ENCODE results near the gene TUBAL3.
A peak's percentile ranks its signal among the peaks of the same experiment; 100 is the strongest.
"Not testable (repeated sequence)": the region's sequence is repeated elsewhere in the genome, so short reads cannot be mapped to it uniquely, and the experiment has no call there.

Gene TUBAL3

DNA sequence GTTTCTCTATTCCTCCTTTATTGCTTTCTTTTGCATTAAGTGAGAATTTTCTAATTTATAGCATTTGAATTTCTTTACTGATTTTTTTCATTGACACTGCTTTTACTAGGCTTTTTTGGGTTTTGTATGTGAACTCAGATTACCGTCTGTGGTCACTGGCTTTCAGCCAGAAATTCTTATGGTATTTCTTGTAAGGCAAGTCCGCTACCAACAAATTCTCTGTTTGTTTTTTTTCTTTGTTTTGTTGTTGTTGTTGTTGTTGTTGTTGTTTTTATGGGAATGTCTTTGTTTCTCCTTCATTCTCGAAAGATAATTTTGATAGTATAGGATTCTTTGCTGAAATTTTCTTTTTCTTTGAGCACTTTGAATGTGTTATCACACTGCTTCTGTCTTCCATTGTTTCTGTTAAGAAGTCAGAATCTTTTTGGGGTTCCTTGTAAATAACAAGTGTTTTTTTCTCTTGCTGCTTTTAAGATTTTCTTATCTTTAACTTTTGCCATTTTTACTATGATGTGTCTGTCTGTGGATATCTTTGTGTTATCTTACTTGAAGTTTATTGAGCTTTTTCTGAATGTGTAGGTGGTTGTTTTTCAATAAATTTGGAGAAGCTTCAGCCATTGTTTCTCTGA, 15.0 kb upstream of the TUBAL3 start:
- Histone ChIP-seq H3K36me3 (ENCODE audit: control insufficient read depth, insufficient read depth, low read length) (no peaks in the 10 kb centered on the region), H3K4me3 (ENCODE audit: low read depth, low read length) (no peak overlapping the region), H3K4me1 (ENCODE audit: control insufficient read depth, insufficient read depth, low read length) (peaks cover 36% of the 10 kb centered on the region), H3K9me3 (ENCODE audit: control insufficient read depth, insufficient read depth, low read length) (no peaks in the 10 kb centered on the region), H3K9ac (ENCODE audit: low read depth, low read length) (no peak overlapping the region), H3K27ac (ENCODE audit: low read depth, low read length) (no peak overlapping the region), H3K27me3 (ENCODE audit: control insufficient read depth, insufficient read depth, low read length) (no peaks in the 10 kb centered on the region)

DNA sequence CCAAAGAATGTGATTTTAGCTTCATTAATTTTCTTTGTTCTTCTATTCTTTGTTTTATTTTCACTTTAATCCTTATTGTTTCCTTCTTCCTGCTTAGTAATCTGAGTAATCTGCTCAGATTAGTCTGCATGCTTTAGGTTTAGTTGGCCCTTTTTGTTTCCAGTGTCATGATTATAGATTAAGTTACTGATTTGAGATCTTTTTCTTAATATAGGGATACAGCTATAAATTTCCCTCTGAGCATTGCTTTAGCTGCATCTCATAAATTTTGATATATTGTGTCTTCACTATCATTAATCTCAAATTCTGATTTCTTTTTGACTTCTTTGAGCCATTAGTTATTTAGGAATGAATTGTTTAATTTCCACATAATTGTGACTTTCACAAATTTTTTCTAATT, 14.0 kb upstream of the TUBAL3 start:
- H3K4me1 ChIP-seq (ENCODE audit: control insufficient read depth, insufficient read depth, low read length): peaks cover 36% of the 10 kb centered on the region
- H3K4me3 ChIP-seq (ENCODE audit: low read depth, low read length): no peak overlapping the region
- no peaks in the 10 kb centered on the region for H3K27me3 ChIP-seq (ENCODE audit: control insufficient read depth, insufficient read depth, low read length)
- no peak overlapping the region for H3K9ac ChIP-seq (ENCODE audit: low read depth, low read length)
- H3K36me3 ChIP-seq (ENCODE audit: control insufficient read depth, insufficient read depth, low read length): no peaks in the 10 kb centered on the region
- no peaks in the 10 kb centered on the region for H3K9me3 ChIP-seq (ENCODE audit: control insufficient read depth, insufficient read depth, low read length)
- no peak overlapping the region for H3K27ac ChIP-seq (ENCODE audit: low read depth, low read length)

GRCh38 chr10:5416981-5417380, 12.4 kb upstream of the TUBAL3 start:
- no peaks in the 10 kb centered on the region for H3K27me3 ChIP-seq (ENCODE audit: control insufficient read depth, insufficient read depth, low read length)
- H3K27ac ChIP-seq (ENCODE audit: low read depth, low read length): peak overlapping the region; percentile 15
- H3K4me3 ChIP-seq (ENCODE audit: low read depth, low read length): peak overlapping the region; percentile 38; the same call in 1 of the 2 replicates
- no peaks in the 10 kb centered on the region for H3K36me3 ChIP-seq (ENCODE audit: control insufficient read depth, insufficient read depth, low read length)
- H3K9ac ChIP-seq (ENCODE audit: low read depth, low read length): no peak overlapping the region
- H3K4me1 ChIP-seq (ENCODE audit: control insufficient read depth, insufficient read depth, low read length): peaks cover 39% of the 10 kb centered on the region
- H3K9me3 ChIP-seq (ENCODE audit: control insufficient read depth, insufficient read depth, low read length): no peaks in the 10 kb centered on the region

DNA sequence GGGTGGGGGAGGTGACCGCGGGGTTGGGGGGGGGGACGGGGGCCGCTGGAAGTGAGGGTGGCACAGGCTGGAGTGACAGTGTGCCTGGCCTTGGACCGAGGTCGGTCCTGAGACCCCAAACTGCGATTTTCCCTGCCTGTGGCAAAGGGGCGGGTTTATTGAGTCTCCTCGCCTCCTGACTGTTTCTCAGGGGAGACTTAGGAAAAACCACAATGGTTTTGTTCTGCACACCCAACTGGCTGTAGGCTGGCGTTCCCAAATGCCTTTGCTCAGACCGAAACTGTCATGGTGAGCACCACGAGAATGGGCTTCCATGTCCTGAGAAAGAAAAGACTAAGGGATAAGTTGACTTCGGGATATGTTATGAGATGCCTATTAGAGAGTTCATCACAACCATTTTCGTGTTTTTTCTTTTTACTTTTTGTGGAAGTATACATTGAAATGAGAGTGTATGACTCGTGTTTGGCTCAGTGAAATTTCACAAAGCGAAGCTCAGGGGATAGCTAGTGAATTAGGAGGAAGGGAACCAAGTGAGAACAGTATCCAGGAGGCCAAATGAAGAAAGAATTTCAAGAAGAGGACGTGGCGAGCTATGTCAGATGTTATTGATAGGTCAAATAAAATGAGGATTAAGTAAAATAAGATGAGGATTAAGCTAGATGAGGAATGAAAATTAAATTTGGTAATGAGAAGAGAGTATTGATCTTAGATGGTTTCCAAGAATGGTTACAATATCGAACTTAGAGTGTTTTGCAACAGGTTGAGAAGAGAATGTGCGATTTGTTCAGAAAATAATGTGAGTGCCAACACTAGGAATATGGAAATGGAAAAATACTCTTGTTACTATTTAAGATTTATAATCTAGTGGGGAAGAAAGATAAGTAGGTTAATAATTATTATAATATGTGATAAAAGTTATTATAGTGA, 8.6 kb upstream of the TUBAL3 start:
- Histone ChIP-seq H3K27me3 (ENCODE audit: control insufficient read depth, insufficient read depth, low read length) (no peaks in the 10 kb centered on the region), H3K4me3 (ENCODE audit: low read depth, low read length) (peak overlapping the region; percentile 80), H3K4me1 (ENCODE audit: control insufficient read depth, insufficient read depth, low read length) (peaks cover 40% of the 10 kb centered on the region), H3K27ac (ENCODE audit: low read depth, low read length) (no peak overlapping the region), H3K9ac (ENCODE audit: low read depth, low read length) (peak overlapping the region; percentile 44; the same call in 1 of the 2 replicates), H3K9me3 (ENCODE audit: control insufficient read depth, insufficient read depth, low read length) (no peaks in the 10 kb centered on the region), H3K36me3 (ENCODE audit: control insufficient read depth, insufficient read depth, low read length) (no peaks in the 10 kb centered on the region)

GRCh38 chr10:5412277-5412941, 7.8 kb upstream of the TUBAL3 start, which contains the start of gene NET1:
Gene NET1 (plus strand): TSS chr10:5412557. CDS start chr10:5412693, 136 bp downstream.
- H3K27ac ChIP-seq (ENCODE audit: low read depth, low read length): peak within 1 kb of the TSS; percentile 82
- peaks cover under 1% of the 10 kb centered on the region; the same call in 1 of the 2 replicates for H3K9me3 ChIP-seq (ENCODE audit: control insufficient read depth, insufficient read depth, low read length)
- peaks cover 40% of the 10 kb centered on the region for H3K4me1 ChIP-seq (ENCODE audit: control insufficient read depth, insufficient read depth, low read length)
- peak within 1 kb of the TSS; percentile 76 for H3K9ac ChIP-seq (ENCODE audit: low read depth, low read length)
- H3K27me3 ChIP-seq (ENCODE audit: control insufficient read depth, insufficient read depth, low read length): no peaks in the 10 kb centered on the region
- H3K4me3 ChIP-seq (ENCODE audit: low read depth, low read length): peak within 1 kb of the TSS; percentile 80
- no peaks in the 10 kb centered on the region for H3K36me3 ChIP-seq (ENCODE audit: control insufficient read depth, insufficient read depth, low read length)

GRCh38 chr10:5411941-5412276, 7.3 kb upstream of the TUBAL3 start:
- Histone ChIP-seq H3K9me3 (ENCODE audit: control insufficient read depth, insufficient read depth, low read length) (peaks cover 5% of the 10 kb centered on the region), H3K36me3 (ENCODE audit: control insufficient read depth, insufficient read depth, low read length) (no peaks in the 10 kb centered on the region), H3K27me3 (ENCODE audit: control insufficient read depth, insufficient read depth, low read length) (no peaks in the 10 kb centered on the region), H3K27ac (ENCODE audit: low read depth, low read length) (no peak overlapping the region), H3K9ac (ENCODE audit: low read depth, low read length) (no peak overlapping the region), H3K4me3 (ENCODE audit: low read depth, low read length) (peak overlapping the region; percentile 80), H3K4me1 (ENCODE audit: control insufficient read depth, insufficient read depth, low read length) (peaks cover 37% of the 10 kb centered on the region)

- not testable (repeated sequence) for H3K4me3 ChIP-seq (ENCODE audit: low read depth, low read length)
Measured at GRCh38 chr10:5410787-5411186, 6.2 kb upstream of the TUBAL3 start.

DNA sequence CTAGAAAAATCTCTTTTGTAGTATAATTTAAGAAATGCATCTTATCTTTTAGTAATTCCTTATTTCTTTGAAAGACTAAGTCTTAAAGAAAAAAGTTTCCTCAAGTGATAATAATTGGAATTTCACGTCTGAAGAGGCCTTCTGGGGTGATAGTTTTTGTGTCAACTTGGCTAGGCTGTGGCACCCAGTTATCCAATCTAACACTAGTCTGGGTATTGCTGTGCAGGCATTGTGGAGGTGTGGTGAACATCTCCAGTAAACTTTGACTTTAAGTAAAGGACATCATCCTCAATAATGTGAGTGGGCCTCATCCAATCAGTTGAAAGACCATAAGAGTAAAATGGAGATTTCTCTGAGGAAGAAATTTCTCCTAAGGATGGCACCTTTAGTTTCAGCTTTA, 2.3 kb upstream of the TUBAL3 start:
- Histone ChIP-seq H3K9ac (ENCODE audit: low read depth, low read length) (no peak overlapping the region), H3K36me3 (ENCODE audit: control insufficient read depth, insufficient read depth, low read length) (no peaks in the 10 kb centered on the region), H3K9me3 (ENCODE audit: control insufficient read depth, insufficient read depth, low read length) (peaks cover 12% of the 10 kb centered on the region)

More at GRCh38 chr10:5410787-5411186, 6.2 kb upstream of the TUBAL3 start:
- peaks cover 26% of the 10 kb centered on the region for H3K4me1 ChIP-seq (ENCODE audit: control insufficient read depth, insufficient read depth, low read length)
- H3K36me3 ChIP-seq (ENCODE audit: control insufficient read depth, insufficient read depth, low read length); H3K9ac ChIP-seq (ENCODE audit: low read depth, low read length); H3K27me3 ChIP-seq (ENCODE audit: control insufficient read depth, insufficient read depth, low read length); H3K27ac ChIP-seq (ENCODE audit: low read depth, low read length): not testable (repeated sequence)
- peaks cover 12% of the 10 kb centered on the region for H3K9me3 ChIP-seq (ENCODE audit: control insufficient read depth, insufficient read depth, low read length)

DNA sequence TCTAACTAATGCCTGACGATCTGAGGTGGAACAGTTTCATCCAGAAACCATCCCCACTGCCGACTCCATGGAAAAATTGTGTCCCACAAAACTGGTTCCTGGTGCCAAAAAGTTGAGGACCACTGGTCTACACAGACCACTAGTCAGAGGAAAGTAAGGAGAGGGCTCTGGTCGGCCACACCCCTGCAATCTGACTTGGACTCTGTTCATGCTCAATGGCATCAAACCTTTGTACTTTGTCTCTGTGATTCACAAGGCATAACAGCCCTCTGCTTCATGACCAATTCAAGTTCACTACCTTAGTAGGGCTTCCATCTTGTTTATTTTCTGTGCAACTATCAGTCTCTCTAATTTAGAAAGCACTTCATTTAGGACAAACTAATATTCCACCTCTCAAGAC, 1.8 kb downstream of the TUBAL3 start:
- Histone ChIP-seq H3K9me3 (ENCODE audit: control insufficient read depth, insufficient read depth, low read length) (peaks cover 12% of the 10 kb centered on the region), H3K4me3 (ENCODE audit: low read depth, low read length) (no peak overlapping the region), H3K27ac (ENCODE audit: low read depth, low read length) (no peak overlapping the region), H3K27me3 (ENCODE audit: control insufficient read depth, insufficient read depth, low read length) (no peaks in the 10 kb centered on the region), H3K4me1 (ENCODE audit: control insufficient read depth, insufficient read depth, low read length) (no peaks in the 10 kb centered on the region), H3K36me3 (ENCODE audit: control insufficient read depth, insufficient read depth, low read length) (no peaks in the 10 kb centered on the region), H3K9ac (ENCODE audit: low read depth, low read length) (no peak overlapping the region)

More for the DNA sequence above, 2.3 kb upstream of the TUBAL3 start:
- Histone ChIP-seq H3K4me1 (ENCODE audit: control insufficient read depth, insufficient read depth, low read length) (peaks cover under 1% of the 10 kb centered on the region), H3K4me3 (ENCODE audit: low read depth, low read length) (no peak overlapping the region), H3K27me3 (ENCODE audit: control insufficient read depth, insufficient read depth, low read length) (no peaks in the 10 kb centered on the region), H3K27ac (ENCODE audit: low read depth, low read length) (no peak overlapping the region)

DNA sequence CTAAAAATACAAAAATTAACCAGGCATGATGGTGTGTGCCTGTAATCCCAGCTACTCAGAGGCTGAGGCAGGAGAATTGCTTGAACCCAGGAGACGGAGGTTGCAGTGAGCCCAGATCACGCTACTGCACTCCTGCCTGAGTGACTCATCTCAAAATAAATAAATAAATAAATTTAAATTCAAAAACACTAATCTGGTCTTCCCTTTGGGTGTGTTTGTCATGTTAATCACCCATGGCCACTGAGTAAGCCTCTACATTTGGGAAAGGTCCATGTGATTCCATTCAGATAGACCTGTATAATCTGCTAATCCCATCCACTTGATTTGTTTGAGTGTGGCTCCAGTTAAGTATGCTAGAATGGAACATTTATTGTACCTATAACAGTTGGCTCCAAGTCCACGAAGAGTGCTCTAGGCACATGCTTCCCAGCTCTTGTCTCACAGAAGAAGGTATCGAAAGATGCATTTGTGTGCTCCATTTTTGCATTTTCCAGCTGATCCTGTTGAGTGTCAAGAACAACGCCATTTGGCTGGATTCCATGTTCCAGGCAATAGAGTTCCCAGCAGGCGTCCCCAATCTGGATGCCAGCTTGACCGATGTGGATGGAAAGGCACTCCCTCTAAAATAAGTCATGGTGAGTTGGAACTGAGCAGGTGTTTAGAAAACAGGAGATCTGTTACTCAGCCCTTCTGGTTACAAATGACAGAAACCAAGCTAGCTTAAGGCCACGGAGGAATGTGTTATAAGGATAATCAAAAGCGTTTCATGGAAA, 4.0 kb downstream of the TUBAL3 start:
- Histone ChIP-seq H3K4me1 (ENCODE audit: control insufficient read depth, insufficient read depth, low read length) (no peaks in the 10 kb centered on the region), H3K9ac (ENCODE audit: low read depth, low read length) (no peak overlapping the region), H3K27ac (ENCODE audit: low read depth, low read length) (no peak overlapping the region), H3K36me3 (ENCODE audit: control insufficient read depth, insufficient read depth, low read length) (no peaks in the 10 kb centered on the region), H3K4me3 (ENCODE audit: low read depth, low read length) (no peak overlapping the region), H3K9me3 (ENCODE audit: control insufficient read depth, insufficient read depth, low read length) (no peaks in the 10 kb centered on the region), H3K27me3 (ENCODE audit: control insufficient read depth, insufficient read depth, low read length) (no peaks in the 10 kb centered on the region)
